ENCODE measurements around the gene TOX3. TPM values are rescaled to one million over a fixed set of nuclear protein-coding genes. Genes with fewer than 3 reads are reported as not detected.

The TOX3 gene
- total RNA-seq, 1 experiment from 2014 or later: 20.2 TPM

- Mint-ChIP-seq H3K27me3 (ENCODE audit: low read depth) (no peaks in the 10 kb centered on the region), H3K4me3 (no peak overlapping the region; a peak in 2 of 5 replicates), H3K36me3 (ENCODE audit: insufficient read depth in 1 of 3, low read depth in 3 of 3) (peaks cover 0 to 6% (median 0%) of the 10 kb centered on the region in 3 experiments; a peak in 2 of 7 replicates), H3K9me3 (no peaks in the 10 kb centered on the region; a peak in 2 of 5 replicates), H3K4me1 (peaks cover 27 to 32% of the 10 kb centered on the region in 2 experiments), H3K27ac (peak overlapping the region in 1 of 3 experiments; percentile 24; a peak in 1 of 7 replicates)
- no peak overlapping the region for H4K5ac ChIP-seq (ENCODE audit: insufficient read length, low read depth, low read length)
- no peak overlapping the region for H2AFZ ChIP-seq (ENCODE audit: low read length)
- no peaks in the 10 kb centered on the region for H3K79me2 ChIP-seq (ENCODE audit: insufficient read depth, low read length)
- no peak overlapping the region for H2BK5ac ChIP-seq (ENCODE audit: insufficient read length, low read length)
- H3T11ph ChIP-seq (ENCODE audit: low read length): no peak overlapping the region
- H3K9ac ChIP-seq (ENCODE audit: extremely low read depth, insufficient read length, low read length): no peak overlapping the region
- no peak overlapping the region for H4K91ac ChIP-seq (ENCODE audit: insufficient read length, low read depth, low read length)
- H3K27ac ChIP-seq (ENCODE audit: insufficient read length, low read depth, low read length): no peak overlapping the region
- no peak overlapping the region for H2BK20ac ChIP-seq (ENCODE audit: low read depth, low read length, poor library complexity, severe bottlenecking)
- no peak overlapping the region for H2BK120ac ChIP-seq (ENCODE audit: low read depth, low read length, poor library complexity, severe bottlenecking)
- H3K14ac ChIP-seq (ENCODE audit: insufficient read depth, low read length): no peak overlapping the region
- no peak overlapping the region for H3K56ac ChIP-seq (ENCODE audit: insufficient read length, low read depth, low read length)
- H3K18ac ChIP-seq (ENCODE audit: insufficient read length, low read depth, low read length): no peak overlapping the region
- no peaks in the 10 kb centered on the region for H3K79me1 ChIP-seq (ENCODE audit: insufficient read depth, low read depth, low read length, poor library complexity, severe bottlenecking)
- H3K9me3 ChIP-seq (ENCODE audit: control insufficient read depth, low read depth, low read length): no peaks in the 10 kb centered on the region
- whole genome bisulfite sequencing (ENCODE audit: extremely low coverage, insufficient read length, low lambda C conversion rate): no CpG with 5 or more reads among the region's 3 CpGs
- H4K8ac ChIP-seq (replicated peaks; ENCODE audit: insufficient read length, low read depth, low read length): no peak overlapping the region
- H2BK15ac ChIP-seq (ENCODE audit: low read depth, low read length): no peak overlapping the region
- TF ChIP-seq CTCF (conservative IDR thresholded peaks at IDR 0.05): no peak
- no peaks in the 10 kb centered on the region for H3K27me3 ChIP-seq (ENCODE audit: insufficient read depth, low read length)
- no peak overlapping the region for H3K4me2 ChIP-seq (ENCODE audit: insufficient read depth, insufficient read length, low read length)
- no peak overlapping the region for H2BK12ac ChIP-seq (ENCODE audit: insufficient read length, low read depth, low read length)
- no peak overlapping the region for H3K23ac ChIP-seq (ENCODE audit: insufficient read length, low read depth, low read length)
- no peak overlapping the region for H2AK5ac ChIP-seq (ENCODE audit: insufficient read length, low read length)
- no peaks in the 10 kb centered on the region for H3K23me2 ChIP-seq (ENCODE audit: insufficient read length, low read depth, low read length, poor library complexity, severe bottlenecking)
- H3K4me1 ChIP-seq (ENCODE audit: insufficient read depth, low read length): peaks cover 3% of the 10 kb centered on the region; the same call in 1 of the 2 replicates
- no peak for DNase-seq
- no peaks in the 10 kb centered on the region for H4K20me1 ChIP-seq (ENCODE audit: control insufficient read depth, insufficient read depth, insufficient read length)
- no peak overlapping the region for H3K4ac ChIP-seq (ENCODE audit: low read depth, low read length)
These were observed 17.0 kb upstream of the TOX3 start for GRCh38 chr16:52563767-52564611.

All from H9 (cell line).